TTC549 (cell line): Measurements from ENCODE around the gene NTSR1.

Experiments
- FAIRE-seq: peaks from 2 replicates; lab custom pipeline; 2012; peaks lifted over from hg19 to GRCh38; lab: Jason Lieb, UNC

The NTSR1 gene

DNA sequence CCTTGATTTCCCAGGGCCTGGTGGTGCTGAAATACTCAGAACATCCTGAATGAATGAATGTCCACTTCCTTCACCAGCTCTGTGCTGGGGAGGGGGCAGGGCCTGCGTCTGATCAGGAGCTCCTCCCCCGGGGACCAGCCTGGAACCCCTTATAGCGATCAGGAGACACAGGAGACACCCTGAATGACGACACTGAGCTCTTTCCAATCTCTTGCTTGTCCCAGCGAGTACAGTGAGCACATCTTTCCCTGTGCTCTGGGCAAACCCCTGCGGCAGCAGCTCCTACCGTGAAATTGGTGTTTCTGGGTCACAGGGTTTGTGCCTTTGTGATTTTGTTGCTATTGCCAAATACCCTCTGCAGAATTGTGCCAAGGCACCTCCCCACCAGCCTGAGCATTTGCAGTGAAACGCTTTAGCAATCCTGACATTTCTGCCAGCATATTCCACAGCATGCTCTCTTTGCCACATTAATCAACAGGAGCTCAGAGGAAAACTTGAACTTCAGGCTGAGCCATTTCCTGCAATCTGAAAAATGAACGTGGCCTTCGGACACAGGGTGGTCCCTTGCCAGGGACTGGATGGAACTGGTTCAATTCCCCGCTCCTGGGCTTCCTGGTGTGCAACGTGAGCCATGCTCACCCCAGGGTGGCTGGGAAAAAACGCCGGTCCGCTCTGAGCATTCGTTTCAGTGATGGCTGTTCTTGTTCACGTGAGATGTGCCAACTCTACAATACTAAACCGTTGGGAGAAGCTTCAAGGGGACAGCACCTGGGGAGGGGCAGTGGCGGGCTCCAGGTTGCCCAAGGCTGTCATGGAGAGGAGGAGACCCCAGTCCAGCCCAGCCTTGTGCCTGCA is 64.6 kb downstream of the NTSR1 start:
- FAIRE-seq: no peak

GRCh38 chr20:62773845-62774714 is 65.4 kb downstream of the NTSR1 start:
- FAIRE-seq: no peak

DNA sequence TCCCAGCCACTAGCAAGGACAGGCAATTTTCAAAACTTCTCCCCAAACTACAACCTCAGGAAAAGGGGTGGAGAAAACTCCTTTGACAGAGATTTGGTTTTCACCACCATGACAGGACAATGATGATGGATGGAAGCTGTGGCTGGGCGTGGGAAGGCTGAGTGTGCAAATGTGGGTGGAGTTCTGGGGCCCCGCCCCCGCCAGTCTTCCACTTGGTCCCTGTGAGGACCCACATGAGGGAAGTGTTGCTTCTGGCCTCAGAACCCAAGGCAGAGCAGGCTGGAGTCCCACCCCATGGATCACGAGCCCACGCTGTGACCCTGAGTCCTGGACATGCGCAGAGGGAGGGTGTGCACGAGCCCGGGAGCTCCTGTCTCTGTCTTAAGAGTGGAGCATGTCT is 66.1 kb downstream of the NTSR1 start:
- no peak for FAIRE-seq

DNA sequence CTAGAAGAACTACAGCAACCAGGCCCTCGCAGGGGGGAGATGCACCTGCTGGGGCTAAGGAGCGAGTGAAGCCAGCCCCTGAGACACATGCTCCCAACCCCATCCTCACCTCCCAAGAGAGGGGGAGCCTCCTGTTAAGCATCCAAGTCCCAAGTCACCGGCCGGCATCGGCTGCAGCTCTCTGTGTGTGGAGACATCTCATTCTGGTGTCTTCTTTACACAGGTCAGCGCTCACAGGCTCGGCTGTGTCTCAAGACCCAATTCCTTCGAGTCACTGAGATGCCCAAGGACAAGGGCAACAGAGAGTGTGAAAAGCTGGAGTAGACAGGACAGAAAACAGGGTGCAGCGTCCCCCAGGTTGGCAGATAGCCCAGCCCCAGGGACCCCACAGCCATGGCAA is 66.6 kb downstream of the NTSR1 start:
- FAIRE-seq: no peak

GRCh38 chr20:62776035-62776691 is 67.5 kb downstream of the NTSR1 start:
- FAIRE-seq: no peak

DNA sequence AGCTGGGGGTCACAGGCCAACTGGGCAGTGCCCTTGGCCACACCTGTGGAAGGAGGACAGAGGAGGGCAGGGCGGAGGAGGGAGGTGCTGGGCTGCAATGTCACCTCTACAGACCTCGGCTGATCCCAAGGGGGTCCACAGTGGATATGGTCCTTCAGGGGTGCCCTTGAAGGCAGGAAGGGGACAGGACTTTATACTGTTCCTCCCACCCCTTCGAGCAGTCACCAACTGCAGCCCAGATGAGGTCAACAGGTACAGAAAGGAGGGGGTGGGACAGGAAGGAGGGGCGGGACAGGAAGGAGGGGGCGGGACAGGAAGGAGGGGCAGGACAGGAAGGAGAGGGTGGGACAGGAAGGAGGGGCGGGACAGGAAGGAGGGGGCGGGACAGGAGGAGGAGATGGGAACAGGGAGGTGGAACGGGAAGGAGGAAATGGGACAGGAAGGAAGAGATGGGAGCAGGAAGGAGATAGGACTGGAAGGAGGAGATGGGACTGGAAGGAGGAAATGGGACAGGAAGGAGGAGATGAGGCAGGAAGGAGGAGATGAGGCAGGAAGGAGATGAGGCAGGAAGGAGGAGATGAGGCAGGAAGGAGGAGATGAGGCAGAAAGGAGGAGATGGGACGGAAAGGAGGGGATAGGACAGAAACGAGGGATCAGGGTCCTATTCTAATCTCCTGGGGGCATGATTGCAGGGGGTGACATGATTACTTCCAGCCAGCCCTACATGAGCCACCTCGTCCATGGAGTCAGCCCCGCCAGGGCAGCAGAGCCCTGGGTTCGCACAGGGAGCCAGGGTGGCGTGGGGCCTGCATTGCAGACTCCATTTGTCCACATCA is 68.3 kb downstream of the NTSR1 start:
- no peak for FAIRE-seq

DNA sequence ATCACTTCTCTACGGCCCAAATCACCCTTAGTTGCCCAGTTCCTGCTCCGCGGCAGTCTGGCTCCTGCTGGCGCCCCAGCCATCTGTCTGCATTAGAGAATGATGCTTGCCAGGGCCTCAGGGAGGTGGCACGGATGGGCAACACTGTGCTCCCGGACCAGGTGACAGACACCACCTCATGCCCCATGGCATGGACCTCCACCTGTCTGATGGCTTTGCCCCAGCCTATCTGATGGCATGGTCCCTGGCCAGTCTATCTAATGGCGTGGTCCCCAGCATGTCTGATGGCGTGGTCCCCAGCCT is 68.8 kb downstream of the NTSR1 start:
- no peak for FAIRE-seq

DNA sequence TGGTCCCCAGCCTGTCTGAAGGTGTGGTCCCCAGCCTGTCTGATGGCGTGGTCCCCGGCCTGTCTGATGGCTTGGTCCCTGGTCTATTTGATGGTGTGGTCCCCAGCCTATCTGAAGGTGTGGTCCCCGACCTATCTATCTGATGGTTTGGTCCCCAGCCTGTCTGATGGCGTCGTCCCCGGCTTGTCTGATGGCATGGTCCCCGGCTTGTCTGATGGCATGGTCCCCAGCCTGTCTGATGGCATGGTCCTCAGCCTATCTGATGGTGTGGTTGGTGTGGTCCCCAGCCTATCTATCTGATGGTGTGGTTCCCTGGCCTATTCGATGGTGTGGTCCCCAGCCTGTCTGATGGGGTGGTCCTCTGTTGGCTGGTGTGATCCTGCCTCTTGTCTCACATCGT is 69.4 kb downstream of the NTSR1 start:
- FAIRE-seq: no peak

GRCh38 chr20:62778601-62779416 is 70.2 kb downstream of the NTSR1 start:
- no peak for FAIRE-seq

DNA sequence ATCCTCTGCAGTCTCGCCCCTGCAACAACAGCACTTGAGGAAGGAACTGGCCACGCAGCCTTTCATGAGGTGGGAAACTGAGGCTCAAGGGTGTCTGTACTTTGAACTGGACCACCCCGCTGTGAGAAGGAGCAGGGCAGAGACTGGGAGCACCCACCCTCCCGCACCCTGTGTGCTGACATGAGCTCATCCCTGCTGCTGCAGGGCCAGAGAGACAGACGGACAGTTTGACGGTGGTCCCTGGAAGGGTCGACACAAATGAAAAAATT is 70.7 kb downstream of the NTSR1 start:
- FAIRE-seq: no peak

DNA sequence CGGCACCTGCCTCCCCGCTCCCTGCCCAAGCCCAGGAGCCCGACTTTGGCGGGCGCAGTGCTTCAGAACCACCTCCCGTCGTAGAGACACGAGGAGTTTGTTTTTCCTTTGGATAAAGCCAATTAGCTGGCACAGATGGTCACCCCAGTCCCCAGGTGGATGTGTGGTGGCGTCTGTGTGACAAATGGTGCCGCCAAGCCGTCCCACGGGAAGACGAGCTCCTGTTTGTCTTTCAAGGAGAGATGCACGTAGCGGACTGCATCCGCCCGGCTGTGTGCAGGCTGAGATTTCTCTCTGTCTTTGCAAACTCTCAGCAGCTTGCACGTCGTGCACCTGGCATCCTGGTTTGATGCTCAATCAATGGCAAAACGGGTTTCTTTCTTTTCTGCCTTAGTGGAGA is 71.6 kb downstream of the NTSR1 start:
- no peak for FAIRE-seq

DNA sequence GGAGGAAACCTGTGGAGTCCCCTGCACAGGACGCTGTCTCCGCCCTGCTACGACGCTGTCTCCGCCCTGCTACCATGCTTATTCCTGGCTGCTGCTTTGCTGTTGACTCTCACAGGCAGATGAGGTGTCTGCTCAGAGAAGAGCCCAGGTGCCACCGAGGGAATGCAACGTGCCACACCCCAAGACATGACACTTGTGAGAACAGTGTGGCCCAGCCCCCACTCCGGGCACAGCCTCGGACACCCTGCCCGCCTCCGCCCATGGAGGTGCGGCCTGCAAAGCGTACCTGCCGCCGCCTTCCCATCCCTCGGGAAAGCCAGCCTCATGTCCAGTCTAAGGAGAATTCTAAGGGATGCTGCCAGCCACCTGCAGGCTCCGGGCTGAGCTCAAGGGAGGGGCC is 72.1 kb downstream of the NTSR1 start:
- FAIRE-seq: no peak

GRCh38 chr20:62782149-62782892 is 73.7 kb downstream of the NTSR1 start:
- FAIRE-seq: no peak

DNA sequence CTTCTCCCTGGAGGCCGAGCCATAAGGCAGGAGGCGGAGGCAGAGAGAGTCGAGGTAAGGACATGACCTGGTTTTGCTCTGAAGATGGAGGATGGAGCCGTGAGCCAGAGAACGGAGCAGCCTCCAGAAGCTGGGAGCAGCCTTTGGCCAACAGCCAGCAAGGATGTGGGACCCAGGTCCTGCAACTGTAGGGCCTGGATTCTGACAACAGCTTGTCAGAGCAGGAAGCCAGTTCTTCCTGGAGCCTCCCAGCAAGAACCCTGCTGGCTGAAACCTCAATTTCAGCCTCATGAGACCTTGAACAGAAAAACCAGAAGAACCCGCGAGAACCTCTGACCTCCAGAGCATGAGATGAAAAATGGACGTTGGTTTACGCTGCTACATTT is 74.2 kb downstream of the NTSR1 start:
- no peak for FAIRE-seq

DNA sequence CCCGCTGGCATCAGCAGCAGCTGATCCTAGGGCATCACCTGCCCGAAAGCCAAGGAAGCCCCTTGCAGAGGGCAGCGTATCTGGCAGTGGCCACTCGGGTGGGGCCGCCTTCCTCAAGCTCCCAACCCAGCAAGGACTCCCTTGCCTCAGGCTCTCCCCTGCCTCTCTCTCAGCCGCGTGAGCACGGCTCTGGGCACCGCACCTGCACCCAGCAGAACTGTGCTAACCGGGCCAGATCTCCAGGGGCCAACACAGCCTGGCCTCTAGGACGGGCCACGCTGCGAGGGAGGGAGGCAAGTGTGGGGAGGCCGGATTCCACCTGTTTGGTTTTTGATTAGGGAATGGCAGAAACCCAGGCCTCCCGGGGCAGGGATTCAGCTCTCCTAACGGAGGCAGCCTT is 75.9 kb downstream of the NTSR1 start:
- FAIRE-seq: no peak

DNA sequence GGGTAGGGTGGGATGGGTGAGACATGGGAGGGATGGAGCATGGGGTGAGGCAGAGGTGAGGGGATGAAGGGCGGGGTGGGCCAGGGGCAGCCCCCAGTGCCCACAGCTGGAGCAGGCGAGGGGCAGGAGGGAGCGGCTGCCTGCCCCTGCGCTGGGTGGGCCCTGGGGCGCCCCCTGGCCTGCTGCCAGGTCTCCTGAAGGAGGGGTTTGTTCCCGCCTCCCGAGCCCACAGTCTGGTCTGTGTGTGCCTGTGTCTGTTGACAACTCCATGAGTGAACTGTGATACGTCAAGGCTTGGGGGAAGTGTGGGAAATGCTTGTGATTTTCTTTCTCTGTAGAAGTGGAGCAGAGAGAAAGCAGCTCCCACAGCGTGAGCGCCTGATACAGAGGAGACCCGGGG is 76.8 kb downstream of the NTSR1 start:
- no peak for FAIRE-seq

DNA sequence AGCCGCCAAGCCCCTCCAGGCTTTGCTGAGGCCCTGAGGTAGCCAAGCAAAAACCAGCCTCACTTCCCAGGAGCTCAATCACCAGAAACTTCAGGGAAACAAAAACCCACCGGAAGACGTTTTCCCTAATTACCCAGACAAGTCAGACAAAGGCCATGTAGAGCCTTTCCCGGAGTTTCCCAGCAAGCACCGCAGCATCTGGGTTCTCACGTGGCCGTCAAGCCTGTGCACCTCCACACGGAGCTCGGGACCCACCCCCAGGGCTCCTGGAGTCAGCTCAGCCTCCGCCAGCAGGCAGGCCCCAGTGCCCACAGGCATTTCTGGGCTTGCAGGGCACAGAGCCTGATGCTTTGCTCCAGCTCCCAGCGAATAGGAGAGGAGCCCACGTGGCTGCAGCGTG is 77.5 kb downstream of the NTSR1 start:
- FAIRE-seq: no peak

DNA sequence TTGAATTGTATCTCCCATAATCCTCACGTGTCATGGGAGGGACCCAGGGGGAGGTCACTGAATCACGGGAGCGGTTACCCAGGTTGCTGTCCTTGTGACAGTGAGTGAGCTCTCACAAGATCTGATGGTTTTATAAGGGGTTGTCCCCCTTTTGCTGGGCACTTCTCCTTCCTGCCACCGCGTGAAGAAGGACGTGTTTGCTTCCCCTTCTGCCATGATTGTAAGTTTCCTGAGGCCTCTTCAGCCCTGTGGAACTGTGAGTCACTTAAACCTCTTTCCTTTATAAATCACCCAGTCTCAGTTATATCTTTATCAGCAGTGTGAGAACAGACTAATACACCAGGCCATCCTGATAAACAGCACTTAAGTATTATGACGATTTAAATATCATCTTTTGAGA is 78.7 kb downstream of the NTSR1 start:
- no peak for FAIRE-seq

DNA sequence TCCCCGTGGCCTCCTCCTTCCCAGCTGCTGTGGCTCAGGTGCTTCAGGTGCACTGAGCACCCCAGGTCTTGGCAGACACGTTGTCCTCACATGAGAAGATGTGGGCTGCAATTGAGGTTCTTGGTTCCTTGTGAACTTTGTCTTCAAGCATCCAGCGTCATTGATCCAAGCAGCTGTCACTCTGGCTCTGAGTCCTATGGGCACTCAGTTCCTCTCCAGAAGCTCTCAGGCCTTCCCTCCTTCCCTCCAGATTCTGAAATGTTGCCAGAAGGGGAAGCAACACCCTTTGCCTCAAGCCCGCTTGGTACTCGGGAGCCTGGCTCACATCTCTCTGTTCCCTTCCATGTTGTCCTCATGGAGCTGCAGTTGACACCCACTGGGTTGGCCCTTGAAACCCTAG is 79.2 kb downstream of the NTSR1 start:
- FAIRE-seq: no peak

- no peak for FAIRE-seq
Observed at GRCh38 chr20:62788607-62789006, 80.0 kb downstream of the NTSR1 start.

- FAIRE-seq: no peak
Observed at GRCh38 chr20:62790075-62790474, 81.4 kb downstream of the NTSR1 start.
